Neutrophil (primary cell): ENCODE results near the gene SSC5D.

Experiments used
- H3K27ac ChIP-seq: fragments of 200-600 bp; sonication (generic); 2 replicates; pipeline ENCODE4 v1.5.1; 2016; ENCODE audit warnings: mild to moderate bottlenecking, moderate library complexity
- H3K27me3 ChIP-seq: fragments of 200-600 bp; sonication (generic); 2 replicates; pipeline ENCODE4 v1.6.0; 2016; ENCODE audit warnings: mild to moderate bottlenecking
- H3K36me3 ChIP-seq: fragments of 200-600 bp; sonication (generic); 2 replicates; pipeline ENCODE4 v1.5.1; 2017
- H3K4me1 ChIP-seq, 2 experiments: fragments of 200-600 bp in 1 of 2; sonication (generic) in 1 of 2; 1 replicate in 1 of 2; 2 replicates in 1 of 2; pipeline versions ENCODE4 v1.5.1 to v1.6.1; 2013 to 2016; ENCODE audit warnings: low read depth in 1 of 2, low read length in 1 of 2, mild to moderate bottlenecking in 1 of 2, moderate library complexity in 1 of 2; ENCODE audit not compliant: control insufficient read depth in 1 of 2, insufficient read depth in 1 of 2
- H3K4me3 ChIP-seq, 2 experiments: fragments of 200-600 bp in 1 of 2; sonication (generic) in 1 of 2; 1 replicate in 1 of 2; 2 replicates in 1 of 2; pipeline ENCODE4 v1.5.1; 2013 to 2016; ENCODE audit warnings: low read depth in 1 of 2, low read length in 1 of 2, mild to moderate bottlenecking in 1 of 2, moderate library complexity in 1 of 2
- H3K9me3 ChIP-seq: fragments of 200-600 bp; sonication (generic); 2 replicates; pipeline ENCODE4 v1.5.1; 2016
- CTCF ChIP-seq: fragments of 200-600 bp; sonication (generic); IDR thresholded peaks from 2 replicates; pipeline ENCODE4 v1.5.1; 2016; ENCODE audit warnings: antibody characterized with exemption

Gene SSC5D

GRCh38 chr19:55520691-55521292 is 32.6 kb downstream of the SSC5D start:
- TF ChIP-seq CTCF, result no peak
- H3K4me3 ChIP-seq, result no peak overlapping the region
- no peaks in the 10 kb centered on the region for H3K36me3 ChIP-seq
- H3K9me3 ChIP-seq, result no peaks in the 10 kb centered on the region
- no peak overlapping the region for H3K27ac ChIP-seq
- peaks cover 4 to 9% of the 10 kb centered on the region in 2 experiments for H3K4me1 ChIP-seq
- H3K27me3 ChIP-seq, result peaks cover 19% of the 10 kb centered on the region

GRCh38 chr19:55525289-55526101 is 37.3 kb downstream of the SSC5D start:
- Histone ChIP-seq H3K4me3 (no peak overlapping the region), H3K27ac (no peak overlapping the region), H3K36me3 (no peaks in the 10 kb centered on the region), H3K4me1 (no peaks in the 10 kb centered on the region), H3K27me3 (peaks cover 28% of the 10 kb centered on the region), H3K9me3 (no peaks in the 10 kb centered on the region)
- no peak for TF ChIP-seq CTCF

- Histone ChIP-seq H3K4me1 (no peaks in the 10 kb centered on the region), H3K27ac (no peak overlapping the region), H3K9me3 (no peaks in the 10 kb centered on the region), H3K27me3 (peaks cover 28% of the 10 kb centered on the region), H3K4me3 (no peak overlapping the region), H3K36me3 (no peaks in the 10 kb centered on the region)
- no peak for TF ChIP-seq CTCF
These were observed 38.3 kb downstream of the SSC5D start for GRCh38 chr19:55526216-55527196.

- peaks cover 28% of the 10 kb centered on the region for H3K27me3 ChIP-seq
- no peaks in the 10 kb centered on the region for H3K9me3 ChIP-seq
- TF ChIP-seq CTCF, result no peak
- no peaks in the 10 kb centered on the region for H3K4me1 ChIP-seq
- H3K27ac ChIP-seq, result no peak overlapping the region
- no peak overlapping the region for H3K4me3 ChIP-seq
- H3K36me3 ChIP-seq, result no peaks in the 10 kb centered on the region
These were observed 39.2 kb downstream of the SSC5D start for GRCh38 chr19:55527197-55528029.
